Measurements from ENCODE around the gene ADCY1. TPM values are rescaled to one million over a fixed set of nuclear protein-coding genes. Genes with fewer than 3 reads are reported as not detected.

The ADCY1 gene
- total RNA-seq, 2 donors from 2014 or later, result 1.1 TPM

- H3K27ac ChIP-seq, result no peak overlapping the region
- H3K9ac ChIP-seq (ENCODE audit: low read depth in 2 of 2, low read length in 2 of 2), result no peak overlapping the region
- H3K4me3 ChIP-seq, result no peak overlapping the region
- H3K27me3 ChIP-seq, result no peaks in the 10 kb centered on the region
- H3K36me3 ChIP-seq, result no peaks in the 10 kb centered on the region
- no peaks in the 10 kb centered on the region for H3K9me3 ChIP-seq
- H3K4me1 ChIP-seq, result no peaks in the 10 kb centered on the region
- TF ChIP-seq, protein P1, sequence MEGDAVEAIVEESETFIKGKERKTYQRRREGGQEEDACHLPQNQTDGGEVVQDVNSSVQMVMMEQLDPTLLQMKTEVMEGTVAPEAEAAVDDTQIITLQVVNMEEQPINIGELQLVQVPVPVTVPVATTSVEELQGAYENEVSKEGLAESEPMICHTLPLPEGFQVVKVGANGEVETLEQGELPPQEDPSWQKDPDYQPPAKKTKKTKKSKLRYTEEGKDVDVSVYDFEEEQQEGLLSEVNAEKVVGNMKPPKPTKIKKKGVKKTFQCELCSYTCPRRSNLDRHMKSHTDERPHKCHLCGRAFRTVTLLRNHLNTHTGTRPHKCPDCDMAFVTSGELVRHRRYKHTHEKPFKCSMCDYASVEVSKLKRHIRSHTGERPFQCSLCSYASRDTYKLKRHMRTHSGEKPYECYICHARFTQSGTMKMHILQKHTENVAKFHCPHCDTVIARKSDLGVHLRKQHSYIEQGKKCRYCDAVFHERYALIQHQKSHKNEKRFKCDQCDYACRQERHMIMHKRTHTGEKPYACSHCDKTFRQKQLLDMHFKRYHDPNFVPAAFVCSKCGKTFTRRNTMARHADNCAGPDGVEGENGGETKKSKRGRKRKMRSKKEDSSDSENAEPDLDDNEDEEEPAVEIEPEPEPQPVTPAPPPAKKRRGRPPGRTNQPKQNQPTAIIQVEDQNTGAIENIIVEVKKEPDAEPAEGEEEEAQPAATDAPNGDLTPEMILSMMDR (IDR thresholded peaks at IDR 0.05), result no peak
- DNase-seq, result no peak
- intact Hi-C loops (cut with DNase I), result no loop called here
These were observed 138.0 kb downstream of the ADCY1 start for GRCh38 chr7:45712057-45712689.

GRCh38 chr7:45712872-45713668, 138.9 kb downstream of the ADCY1 start:
- no peaks in the 10 kb centered on the region for H3K4me1 ChIP-seq
- no peak for DNase-seq
- no peak overlapping the region for H3K9ac ChIP-seq (ENCODE audit: low read depth in 2 of 2, low read length in 2 of 2)
- no peaks in the 10 kb centered on the region for H3K36me3 ChIP-seq
- intact Hi-C loops (cut with DNase I), result no loop called here
- H3K27me3 ChIP-seq, result no peaks in the 10 kb centered on the region
- H3K4me3 ChIP-seq, result no peak overlapping the region
- no peak overlapping the region for H3K27ac ChIP-seq
- TF ChIP-seq, protein P1 (IDR thresholded peaks at IDR 0.05), result no peak
- no peaks in the 10 kb centered on the region for H3K9me3 ChIP-seq

GRCh38 chr7:45713669-45714520, 139.7 kb downstream of the ADCY1 start:
- Histone ChIP-seq H3K9me3 (no peaks in the 10 kb centered on the region), H3K4me1 (no peaks in the 10 kb centered on the region), H3K27ac (no peak overlapping the region), H3K27me3 (no peaks in the 10 kb centered on the region), H3K36me3 (no peaks in the 10 kb centered on the region), H3K9ac (ENCODE audit: low read depth in 2 of 2, low read length in 2 of 2) (no peak overlapping the region), H3K4me3 (no peak overlapping the region)
- TF ChIP-seq, protein P1 (IDR thresholded peaks at IDR 0.05), result no peak
- intact Hi-C loops (cut with DNase I), result no loop called here
- no peak for DNase-seq

GRCh38 chr7:45714521-45714820, 140.3 kb downstream of the ADCY1 start:
- intact Hi-C loops (cut with DNase I), result no loop called here
- no peaks in the 10 kb centered on the region for H3K9me3 ChIP-seq
- H3K4me1 ChIP-seq, result no peaks in the 10 kb centered on the region
- TF ChIP-seq, protein P1 (IDR thresholded peaks at IDR 0.05), result no peak
- H3K27ac ChIP-seq, result no peak overlapping the region
- no peaks in the 10 kb centered on the region for H3K36me3 ChIP-seq
- no peak overlapping the region for H3K9ac ChIP-seq (ENCODE audit: low read depth in 2 of 2, low read length in 2 of 2)
- H3K27me3 ChIP-seq, result no peaks in the 10 kb centered on the region
- DNase-seq, result no peak
- H3K4me3 ChIP-seq, result no peak overlapping the region

- Histone ChIP-seq H3K27ac (no peak overlapping the region), H3K27me3 (no peaks in the 10 kb centered on the region), H3K4me1 (no peaks in the 10 kb centered on the region), H3K9me3 (no peaks in the 10 kb centered on the region), H3K36me3 (no peaks in the 10 kb centered on the region), H3K4me3 (no peak overlapping the region), H3K9ac (ENCODE audit: low read depth in 2 of 2, low read length in 2 of 2) (no peak overlapping the region)
- DNase-seq, result no peak
- intact Hi-C loops (cut with DNase I), result no loop called here
- TF ChIP-seq, protein P1 (IDR thresholded peaks at IDR 0.05), result no peak
These were observed 141.5 kb downstream of the ADCY1 start for GRCh38 chr7:45715471-45716352.
